DLD1 (cell line): Measurements from ENCODE around the gene HTR3C.

Source experiments
- in situ Hi-C: cut with HindIII; loops from 2 replicates; pipeline ENCODE4 v1.10.0; 2017; ENCODE audit warnings: low sequenced_read_pairs

HTR3C gene

DNA sequence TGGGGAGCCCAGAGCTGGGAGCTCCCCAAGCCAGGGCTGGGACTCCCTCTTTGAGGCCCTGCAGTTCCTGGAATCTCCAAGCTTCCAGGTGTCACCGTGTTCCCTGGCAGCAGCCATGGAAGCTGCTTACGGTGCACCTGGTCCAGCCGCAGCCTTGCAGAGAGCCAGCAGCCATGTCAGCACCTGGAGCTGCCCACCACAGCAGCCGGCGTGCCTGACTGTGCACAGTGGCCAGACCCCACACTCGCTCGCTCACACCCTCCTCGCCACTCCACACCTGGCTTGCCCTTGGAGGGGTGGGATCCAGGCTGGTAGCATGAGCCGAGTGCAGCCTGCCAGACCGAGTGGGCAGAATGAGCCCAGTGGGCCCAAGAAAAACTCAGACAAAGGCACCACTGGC lies 29.2 kb downstream of the HTR3C start:
- in situ Hi-C loops = no loop called here

DNA sequence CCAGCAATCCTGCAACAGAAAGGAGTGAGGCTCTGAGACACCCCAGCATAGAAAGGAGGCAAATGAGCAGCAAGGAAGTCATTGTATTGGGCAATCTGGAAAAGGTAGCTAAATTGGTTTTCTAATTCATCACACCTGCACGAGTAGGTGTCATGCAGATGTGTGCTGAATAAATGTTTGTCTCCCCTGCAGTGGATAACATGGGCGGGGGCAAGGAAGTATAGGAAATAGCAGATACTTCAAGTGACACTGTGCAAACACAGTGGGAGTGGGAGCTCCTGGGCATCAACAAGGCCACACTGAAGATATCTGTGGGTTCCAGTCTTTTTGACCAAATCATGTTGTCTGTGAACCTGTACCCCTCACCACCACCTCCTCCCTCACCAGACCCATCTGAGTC lies 29.6 kb downstream of the HTR3C start:
- in situ Hi-C loops = no loop called here

DNA sequence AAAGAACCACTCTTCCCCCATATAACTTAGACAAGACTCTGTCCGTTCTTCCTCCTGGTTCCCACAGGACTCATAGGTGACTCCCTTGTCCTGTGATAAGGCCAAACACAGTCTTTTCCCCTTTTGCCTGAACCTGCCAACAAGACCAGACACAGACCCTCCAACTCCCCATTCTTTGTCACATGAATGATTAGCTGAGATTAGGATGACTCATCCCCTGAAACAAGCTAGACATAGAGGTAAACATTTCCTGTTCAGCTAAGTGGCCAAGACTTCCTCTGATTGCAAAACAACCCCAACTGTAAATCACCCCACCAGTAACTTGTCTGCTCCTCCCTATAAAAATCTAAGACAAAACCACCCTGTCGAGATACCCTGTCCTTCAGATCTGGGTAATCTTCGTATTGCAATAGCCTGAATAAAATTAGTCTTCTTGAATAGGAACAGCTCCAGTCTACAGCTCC lies 32.6 kb downstream of the HTR3C start:
- in situ Hi-C loops = no loop called here

DNA sequence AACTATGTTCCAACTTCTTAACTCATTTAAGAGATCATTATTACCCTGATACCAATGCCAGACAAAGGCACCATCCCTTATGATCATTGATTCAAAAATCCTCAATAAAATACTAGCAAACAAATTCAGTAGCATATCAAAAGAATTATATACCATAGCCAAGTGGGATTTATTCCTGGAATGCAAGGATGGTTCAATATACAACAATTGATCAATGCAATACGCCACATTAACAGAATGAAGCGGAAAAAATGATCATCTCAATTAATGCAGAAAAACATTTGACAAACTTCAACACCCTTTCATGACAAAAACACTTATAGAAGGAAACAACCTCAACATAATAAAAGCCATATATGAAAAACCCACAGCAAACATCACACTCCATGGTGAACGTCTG lies 39.4 kb downstream of the HTR3C start:
- in situ Hi-C loops = no loop called here

DNA sequence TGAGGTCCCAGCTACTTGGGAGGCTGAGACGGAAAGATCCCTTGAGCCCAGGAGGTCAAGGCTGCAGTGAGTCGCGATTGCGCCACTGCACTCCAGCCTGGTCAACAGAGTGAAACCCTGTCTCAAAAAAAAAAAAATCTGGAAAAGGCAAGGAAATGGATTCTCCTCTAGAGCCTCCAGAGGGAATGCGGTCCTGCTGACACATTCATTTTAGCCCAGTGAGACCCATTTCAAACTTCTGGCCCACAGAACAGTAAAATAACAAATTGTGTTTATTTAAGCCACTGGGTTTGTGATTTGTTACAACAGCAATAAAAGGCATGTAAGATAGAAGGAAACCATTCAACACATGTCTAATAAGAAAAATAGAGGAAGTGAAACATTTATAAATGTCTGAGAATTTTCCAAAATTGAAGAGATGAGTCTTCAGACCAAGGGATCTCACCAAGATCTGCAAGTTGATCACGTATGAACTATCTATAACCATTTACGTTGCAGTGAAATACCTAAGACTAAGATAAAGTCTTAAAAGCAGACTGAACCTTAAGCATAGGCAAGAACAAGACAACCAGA lies 44.0 kb downstream of the HTR3C start, which contains the start of gene HTR3E:
Gene HTR3E, plus strand, starts transcription at position 254 of the 573 bp plus-strand sequence. CDS start 466 bp downstream, outside the sequence.
- in situ Hi-C loops = no loop called here

DNA sequence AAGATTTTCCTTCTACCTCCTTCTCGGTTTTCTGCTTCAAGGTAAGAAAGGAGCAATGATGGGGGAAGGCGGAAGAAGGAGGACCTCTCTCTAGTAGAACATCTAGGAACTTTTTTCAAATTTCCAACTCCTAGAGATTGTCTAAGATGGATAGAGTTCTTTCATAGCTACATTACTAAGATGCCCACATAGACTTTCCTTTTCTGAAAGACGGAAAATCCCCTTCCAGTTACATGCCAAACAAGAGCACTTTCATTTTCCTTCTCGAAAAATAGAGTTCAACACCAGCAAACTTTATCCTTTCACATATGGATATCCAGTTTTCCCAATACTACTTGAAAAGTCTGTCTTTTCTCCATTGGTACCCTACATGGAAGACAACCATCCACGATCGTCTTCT lies 44.7 kb downstream of the HTR3C start:
- in situ Hi-C loops = no loop called here

DNA sequence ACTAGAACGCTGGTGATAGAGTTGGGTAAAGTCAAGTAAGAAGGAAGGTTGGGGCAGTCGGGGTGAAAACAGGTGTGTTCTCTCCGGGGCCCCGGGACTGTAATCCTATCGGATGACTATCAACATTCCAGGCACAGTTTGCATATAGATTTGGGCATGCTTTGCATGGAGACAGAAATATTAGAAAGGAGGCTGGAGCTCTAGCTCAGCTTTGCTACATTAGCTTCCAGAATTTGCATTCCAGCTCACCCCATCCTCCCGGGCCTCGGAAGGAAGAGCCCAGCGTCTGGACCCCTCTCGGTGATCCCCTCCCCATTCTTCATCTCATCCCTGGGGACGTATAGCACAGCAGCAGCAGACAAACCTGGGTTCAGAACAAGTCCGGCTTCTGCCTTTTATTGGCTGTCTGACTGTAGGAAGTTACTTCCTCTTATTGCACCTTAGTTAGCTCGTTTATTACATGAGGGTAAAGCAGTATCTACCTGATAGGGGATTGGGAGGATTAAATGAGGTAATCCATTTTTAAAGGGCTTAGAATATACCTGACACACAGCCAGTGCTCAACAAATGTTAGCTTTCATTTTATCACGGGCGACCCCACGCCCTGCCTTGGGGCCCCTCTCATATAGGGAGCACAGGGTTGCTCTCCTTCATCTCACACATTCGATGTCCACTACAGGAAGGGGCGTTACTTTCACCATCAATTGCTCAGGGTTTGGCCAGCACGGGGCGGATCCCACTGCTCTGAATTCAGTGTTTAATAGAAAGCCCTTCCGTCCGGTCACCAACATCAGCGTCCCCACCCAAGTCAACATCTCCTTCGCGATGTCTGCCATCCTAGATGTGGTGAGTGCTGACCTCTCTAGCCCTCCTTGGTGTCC lies 47.2 kb downstream of the HTR3C start:
- in situ Hi-C loops = no loop called here
